ENCODE data around the gene TSPAN5.
"Not testable (repeated sequence)": the region's sequence is repeated elsewhere in the genome, so short reads cannot be mapped to it uniquely, and the experiment has no call there.

Gene TSPAN5

DNA sequence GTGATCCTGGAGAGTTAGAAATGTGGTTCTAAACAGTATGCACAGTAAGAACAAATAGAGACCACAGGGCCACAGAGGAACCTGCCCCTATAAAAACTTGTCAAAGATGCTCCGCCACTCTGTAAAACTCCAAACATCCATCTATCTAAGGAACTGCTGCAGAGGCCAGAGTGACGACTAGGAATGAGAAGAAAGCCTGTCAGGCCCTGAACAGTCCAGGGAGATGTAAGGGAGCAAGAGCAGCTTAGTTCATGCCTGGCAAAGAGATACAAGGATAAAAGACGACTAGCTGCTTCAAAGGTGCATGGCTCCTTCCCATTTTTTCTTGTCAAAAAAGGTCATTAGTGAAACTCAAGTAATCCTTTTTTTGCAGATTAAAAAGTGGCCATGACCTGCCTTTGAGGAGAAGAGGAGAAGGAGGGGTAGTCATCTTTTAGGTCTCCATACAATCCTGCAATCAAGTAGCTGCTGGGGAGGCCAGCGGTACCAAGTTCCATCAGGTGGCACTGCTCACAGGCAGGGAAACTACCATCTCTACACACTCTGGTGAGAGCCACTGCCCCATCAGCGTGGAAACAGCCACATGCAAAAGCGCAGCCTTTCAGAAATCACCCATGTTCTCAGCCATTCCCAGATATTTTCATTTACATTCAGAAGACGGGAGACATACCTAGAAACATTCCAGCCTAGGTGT lies 162.1 kb downstream of the TSPAN5 start:
- no peak for DNase-seq (ENCODE audit: low read depth)

DNA sequence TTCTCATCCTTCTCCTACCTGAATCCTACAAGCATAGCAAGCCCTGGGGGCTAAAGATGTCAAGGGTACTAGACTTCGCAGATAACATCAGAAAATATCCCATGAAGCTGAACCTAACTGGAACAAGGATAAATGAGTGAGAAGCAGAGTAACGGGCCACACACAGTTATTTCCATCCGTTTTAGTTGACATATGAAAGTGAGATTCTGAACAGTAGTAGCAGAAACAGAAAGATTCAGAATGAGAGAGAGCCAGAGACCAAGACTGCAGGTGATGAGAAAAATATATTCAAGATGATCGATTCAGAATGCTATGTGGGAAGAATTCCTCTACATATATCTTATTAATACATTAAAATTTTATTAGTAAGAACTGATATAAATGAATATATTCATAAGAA lies 165.1 kb downstream of the TSPAN5 start:
- DNase-seq (ENCODE audit: low read depth), result no peak

DNA sequence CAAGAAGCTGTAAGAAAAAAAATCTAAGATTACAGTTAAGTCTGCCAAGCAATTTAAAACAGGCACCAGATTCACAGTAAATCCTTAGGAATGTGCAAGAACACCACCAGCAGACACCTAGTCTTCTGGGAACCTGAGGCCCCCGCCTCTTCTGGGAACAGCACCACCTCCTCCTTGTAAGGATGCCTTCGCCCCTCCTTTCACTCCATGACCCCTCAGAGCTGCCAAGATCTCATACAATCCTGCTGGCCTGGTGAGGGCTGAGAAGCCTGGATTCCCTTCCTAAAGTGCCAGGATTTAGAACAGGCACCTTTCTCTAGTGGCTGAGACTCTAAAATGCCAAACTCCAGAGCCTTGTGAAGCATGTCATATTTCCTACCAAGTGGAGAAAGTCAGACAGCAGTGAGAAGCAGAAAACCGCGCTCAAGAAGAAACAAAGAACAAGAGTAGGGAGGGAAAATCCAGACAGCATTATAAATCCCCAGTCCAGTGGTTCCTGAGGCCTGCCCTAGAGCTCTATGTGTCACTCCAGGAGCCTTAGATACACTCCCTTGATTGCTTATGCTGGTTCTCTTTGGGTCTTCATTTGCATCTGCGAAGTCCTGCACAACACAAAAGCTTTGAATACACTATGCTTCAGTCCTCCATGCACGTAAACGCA lies 166.4 kb downstream of the TSPAN5 start:
- no peak for DNase-seq (ENCODE audit: low read depth)

DNA sequence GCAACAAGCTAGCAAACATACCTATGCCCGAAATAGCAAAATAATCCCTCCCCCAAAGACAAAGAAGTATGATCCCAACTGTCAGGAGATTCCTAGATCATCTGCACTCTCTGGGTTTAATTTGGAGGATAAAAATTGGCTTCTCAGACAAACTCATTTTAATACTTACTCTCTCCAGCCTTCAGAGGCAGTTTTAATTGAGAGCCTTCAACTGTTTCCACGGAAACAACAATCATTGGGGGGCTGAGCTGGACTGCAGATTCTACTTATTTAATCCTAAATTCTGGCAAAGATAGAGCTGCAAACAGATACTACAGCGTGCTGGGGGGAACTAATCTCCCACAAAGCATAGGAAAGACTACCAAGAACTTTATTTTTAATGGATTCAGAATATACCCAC lies 168.2 kb downstream of the TSPAN5 start:
- no peak for DNase-seq (ENCODE audit: low read depth)

DNA sequence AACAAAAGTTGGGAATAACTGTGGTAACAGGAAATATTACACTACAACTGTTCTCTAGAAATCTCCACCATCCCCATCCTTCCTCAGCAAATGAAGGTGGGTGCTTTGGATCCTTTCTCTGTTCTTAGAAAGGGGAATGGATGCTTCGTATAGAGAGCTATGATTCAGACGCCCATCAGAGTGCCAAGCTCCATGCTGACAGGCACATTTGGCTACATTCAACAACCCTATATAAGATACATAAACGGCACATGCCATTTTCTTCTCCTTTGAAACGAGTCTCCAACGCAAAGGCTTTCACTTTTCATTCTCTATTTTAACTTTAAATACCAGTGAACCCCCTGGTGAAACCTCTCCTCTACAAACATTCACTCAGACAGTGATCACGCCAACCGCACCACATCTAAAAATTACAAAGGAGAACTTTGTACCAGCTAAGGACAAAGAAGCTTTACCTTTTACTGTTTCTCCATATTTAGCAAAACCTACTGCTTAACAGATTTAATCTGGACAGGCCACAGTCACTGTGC lies 172.5 kb downstream of the TSPAN5 start:
- no peak for DNase-seq (ENCODE audit: low read depth)

DNA sequence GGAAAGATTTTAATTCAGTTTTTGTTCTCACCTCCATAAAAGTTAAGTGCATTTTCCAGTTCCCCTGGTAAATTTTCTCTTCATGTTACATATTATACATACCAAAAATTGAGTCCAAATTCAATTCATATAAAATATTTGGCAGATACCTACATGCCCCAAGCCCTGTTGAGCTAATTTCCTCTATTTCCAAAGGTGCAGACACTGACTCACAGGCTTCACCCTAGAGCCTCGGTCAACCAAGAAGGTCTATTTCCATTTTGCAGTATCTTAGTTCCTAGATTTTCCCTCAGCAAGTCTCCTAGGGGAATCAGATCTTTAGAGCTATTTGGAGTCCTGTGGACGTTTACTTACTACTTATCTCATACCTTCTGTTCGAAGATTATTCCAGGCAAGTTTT lies 174.4 kb downstream of the TSPAN5 start:
- no peak for DNase-seq (ENCODE audit: low read depth)

DNA sequence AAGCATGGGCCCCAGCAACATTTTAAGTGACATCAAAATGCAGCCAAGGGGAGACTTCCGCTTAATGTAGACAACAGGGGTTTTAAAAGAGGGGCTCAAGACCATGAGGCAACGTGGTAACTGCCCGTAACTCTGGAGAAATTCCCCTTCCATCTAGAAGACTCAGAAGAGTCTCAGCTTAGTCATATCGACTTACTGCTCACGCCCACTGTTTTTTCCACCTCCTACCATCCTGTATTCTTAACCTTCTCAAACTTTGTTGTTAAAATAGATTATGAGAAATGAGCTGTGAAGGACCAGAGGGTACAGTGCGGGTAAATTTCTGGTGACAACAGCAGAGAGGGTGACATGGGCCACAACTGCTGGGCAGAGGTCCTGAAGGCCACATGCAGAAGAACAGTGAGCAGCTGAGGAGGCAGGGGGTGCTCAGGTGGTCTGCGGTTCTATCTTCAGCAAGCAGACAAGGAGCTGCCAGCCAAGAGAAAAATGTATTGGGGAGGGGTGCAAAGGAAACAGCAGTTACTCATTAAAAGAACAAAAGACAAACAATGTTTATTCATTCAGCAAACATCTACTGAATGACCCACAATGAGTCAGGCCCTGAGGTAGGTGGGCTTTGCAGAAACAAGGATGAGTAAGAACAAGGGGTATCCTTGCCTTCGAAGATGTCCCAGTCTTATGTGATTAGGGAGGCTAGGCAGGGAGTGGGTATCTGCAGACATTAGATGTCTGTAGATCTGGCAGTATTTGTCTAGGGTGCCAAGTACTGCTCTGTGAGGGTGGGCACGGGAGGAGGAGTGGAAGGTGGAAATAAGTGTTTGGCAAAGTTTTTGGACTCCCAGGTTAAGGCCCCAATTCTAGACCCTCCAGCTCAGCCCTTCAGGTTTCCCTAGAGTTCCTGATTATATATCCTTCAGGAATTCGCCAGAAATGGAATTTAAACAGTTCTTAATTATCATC lies 175.3 kb downstream of the TSPAN5 start:
- DNase-seq (ENCODE audit: low read depth), result peak; percentile 3

DNA sequence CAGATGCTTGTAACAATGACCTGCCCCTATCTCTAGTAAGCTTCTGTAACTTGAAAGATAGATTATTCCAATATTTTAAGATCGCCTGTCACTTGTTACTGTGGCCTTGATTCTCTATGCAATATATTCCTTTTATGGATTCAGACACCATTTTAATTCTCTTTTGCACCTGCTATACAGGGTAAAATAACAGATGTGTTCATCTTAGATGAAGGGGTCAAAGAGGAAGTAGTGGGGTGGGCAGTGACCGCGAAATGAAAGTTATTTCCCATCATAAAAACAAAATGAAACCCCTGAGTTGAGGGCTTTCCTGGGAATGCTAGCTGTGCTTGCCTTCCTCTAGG lies 175.9 kb downstream of the TSPAN5 start:
- no peak for DNase-seq (ENCODE audit: low read depth)

DNA sequence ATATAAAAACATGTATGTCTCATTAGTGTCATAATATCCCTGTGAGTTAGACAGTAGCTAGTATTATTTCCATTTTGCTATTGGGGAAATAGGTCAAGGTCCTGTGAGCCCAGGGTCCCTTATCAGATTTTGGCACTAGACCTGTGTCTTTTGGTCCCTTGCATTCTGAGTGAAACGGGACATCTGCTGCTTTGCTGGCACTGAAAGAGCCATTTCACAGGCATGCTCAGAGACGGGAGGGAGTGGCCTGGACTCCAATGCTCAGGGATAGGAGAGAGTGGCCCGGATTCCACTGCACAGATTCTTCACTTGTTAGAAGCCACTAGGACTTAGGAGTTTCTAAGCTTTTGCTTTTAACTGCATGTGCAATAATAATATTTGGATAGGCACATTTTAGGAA lies 177.2 kb downstream of the TSPAN5 start:
- DNase-seq (ENCODE audit: low read depth), result no peak

DNA sequence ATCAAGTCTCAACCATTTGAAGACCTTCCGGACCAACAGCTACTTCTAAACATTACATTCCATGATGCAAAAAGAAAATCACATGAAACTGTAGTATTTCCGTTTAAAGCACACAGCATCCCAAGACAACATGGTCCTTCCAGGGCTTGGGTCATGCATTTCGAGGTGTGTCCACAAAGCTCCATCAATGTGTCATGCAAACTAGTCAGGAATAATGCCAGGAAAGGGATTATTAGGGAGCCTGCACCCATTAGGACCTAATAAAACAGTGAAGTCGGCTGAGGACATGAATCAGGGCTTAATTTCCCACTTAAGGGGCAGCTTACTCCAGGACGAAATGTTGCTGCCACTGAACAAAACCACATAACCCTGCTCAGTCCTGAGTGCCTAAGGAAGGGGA lies 177.9 kb downstream of the TSPAN5 start:
- DNase-seq (ENCODE audit: low read depth), result no peak

DNA sequence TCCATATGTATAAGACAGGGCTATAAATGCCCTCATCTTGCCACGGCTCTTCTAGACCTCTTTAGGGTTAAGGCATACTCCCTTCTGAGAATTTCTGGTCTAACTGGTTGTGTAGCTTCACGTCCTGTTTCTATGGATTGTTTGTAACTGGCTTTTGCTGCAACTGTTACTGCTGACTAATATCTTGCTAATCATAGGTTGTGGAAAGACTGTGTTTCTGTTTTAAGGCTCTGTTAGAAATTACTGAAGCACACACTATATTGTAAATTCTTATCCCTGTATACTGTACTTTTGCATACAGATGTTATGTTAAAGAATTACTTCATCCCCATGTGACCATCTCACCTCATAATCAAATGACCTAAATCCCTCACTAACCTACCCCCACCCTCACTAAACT lies 178.8 kb downstream of the TSPAN5 start:
- not testable (repeated sequence) for DNase-seq (ENCODE audit: low read depth)

DNA sequence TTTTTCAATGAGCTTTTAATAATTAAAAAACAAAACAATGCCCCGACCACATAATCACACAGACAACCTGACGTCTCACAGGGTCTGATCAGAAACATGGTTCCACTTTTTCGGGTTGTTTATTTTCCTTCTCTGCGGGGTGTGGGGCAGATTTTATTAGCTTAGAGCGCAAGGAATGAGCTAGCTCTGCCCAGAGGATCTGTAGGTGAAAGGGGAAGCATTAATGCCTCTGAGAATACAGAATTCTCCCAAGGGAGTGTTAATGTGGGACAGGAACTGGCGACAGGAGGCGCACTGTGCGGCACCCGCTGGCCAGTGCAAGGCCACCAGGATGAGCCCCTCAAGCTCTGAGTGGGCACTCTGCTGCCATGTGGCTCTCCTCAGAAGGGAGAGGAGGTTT lies 181.5 kb downstream of the TSPAN5 start:
- no peak for DNase-seq (ENCODE audit: low read depth)

DNA sequence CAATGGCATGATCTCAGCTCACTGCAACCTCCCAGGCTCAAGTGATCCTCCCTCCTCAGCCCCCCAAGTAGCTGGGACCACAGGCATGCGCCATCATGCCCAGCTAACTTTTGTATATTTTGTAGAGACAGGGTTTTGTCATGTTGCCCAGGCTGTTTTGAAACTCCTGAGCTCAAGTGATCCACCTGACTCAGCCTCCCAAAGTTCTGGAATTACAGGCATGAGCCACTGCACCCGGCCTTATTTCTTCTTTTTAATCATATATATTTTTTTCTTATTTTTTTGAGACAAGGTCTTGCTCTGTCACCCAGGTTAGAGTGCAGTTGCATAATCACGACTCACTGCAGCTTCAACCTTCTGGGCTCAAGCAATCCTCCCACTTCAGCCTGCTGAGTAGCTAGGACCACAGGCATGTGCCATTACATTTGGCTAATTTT lies 184.0 kb downstream of the TSPAN5 start:
- DNase-seq (ENCODE audit: low read depth), result no peak

DNA sequence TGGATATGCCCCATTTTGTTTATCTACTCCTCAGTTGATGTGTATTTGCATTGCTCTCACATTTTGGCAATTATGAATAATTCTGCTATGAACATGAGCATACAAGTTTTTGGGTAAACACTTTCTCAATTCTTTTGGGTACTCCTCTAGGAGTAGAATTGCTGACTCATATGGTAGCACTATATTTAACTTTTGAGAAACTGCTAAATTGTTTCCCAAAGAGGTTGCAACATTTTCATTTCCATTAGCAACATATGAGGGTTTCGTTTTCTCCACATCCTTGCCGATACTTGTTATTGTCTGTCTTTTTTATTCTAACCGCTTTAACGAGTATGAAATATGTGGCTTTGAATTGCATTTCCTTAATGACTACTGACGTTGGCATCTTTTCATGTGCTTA lies 185.4 kb downstream of the TSPAN5 start:
- no peak for DNase-seq (ENCODE audit: low read depth)

DNA sequence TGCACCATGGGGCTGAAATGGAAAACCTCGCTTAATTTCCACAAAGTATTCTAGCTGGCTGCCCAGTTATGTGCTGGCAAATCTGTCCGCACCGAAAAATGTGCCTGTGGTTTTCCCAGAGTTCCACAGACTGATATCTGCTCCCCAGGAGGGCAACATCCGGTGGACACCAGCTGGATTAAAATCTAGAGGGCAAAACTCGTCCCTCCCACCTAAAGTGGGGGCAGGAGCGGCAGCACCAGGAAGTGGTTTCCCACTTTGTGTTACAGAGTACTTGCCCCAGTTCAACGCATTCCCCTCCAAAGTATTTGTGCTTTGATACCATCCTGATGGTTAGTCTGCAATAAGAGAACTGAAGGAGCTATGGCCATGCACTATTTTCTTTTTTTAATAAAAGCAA lies 187.6 kb downstream of the TSPAN5 start:
- no peak for DNase-seq (ENCODE audit: low read depth)

DNA sequence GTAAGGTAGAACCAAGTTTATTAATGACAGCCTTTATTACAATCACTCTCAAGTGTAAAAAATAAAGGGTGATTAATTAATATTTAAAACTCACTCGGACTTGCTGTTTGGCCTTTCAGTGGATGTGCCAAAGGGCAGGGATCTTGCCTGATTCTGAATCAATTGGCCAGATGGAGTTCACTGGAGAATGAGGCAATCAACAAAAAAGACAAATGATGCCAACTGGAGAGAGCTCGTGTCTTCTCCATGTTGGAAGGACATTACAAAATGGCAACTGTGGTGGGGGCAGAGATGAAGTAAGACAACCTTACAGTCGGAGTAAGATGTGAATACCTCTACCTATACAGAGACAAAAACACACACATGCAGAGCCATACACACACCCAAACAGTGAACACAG lies 188.0 kb downstream of the TSPAN5 start:
- DNase-seq (ENCODE audit: low read depth), result no peak

DNA sequence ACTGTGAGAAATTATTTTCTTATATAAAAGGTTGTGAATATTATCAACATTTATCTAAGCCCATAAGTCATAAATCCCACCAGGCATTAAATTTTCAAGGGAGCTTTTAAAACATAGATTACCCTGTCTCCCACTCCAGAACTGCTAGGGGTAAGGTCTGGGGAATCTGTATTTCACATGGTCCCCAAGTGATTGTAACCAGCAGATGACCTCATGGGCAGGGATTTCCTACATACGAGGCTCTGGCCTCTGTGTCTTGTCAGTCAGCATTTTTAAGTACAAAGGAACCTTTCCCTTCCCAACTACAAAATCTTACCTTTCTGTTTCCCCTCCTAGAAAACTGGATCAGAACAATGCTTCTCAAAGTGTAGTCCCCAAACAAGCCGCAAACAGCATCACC lies 188.6 kb downstream of the TSPAN5 start:
- no peak for DNase-seq (ENCODE audit: low read depth)

DNA sequence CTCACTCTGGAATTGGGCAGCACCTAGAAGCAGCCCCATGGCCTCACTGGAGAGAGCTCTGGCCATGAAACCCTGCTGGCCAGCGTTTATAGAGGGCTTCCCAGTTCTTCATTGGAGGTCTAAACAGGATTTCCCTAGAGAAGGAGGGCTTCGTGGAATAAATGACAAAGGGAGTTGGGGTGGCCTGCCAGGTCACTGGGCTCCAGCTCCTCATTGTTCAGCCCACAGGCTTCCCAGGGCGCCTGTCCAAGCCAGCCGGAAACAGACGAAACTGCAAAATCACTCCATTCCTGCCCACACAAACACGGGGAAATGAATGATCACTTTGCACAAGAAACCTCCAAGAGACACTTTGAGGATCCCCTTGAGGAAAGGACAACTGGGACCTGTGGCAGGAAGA lies 189.7 kb downstream of the TSPAN5 start:
- no peak for DNase-seq (ENCODE audit: low read depth)

DNA sequence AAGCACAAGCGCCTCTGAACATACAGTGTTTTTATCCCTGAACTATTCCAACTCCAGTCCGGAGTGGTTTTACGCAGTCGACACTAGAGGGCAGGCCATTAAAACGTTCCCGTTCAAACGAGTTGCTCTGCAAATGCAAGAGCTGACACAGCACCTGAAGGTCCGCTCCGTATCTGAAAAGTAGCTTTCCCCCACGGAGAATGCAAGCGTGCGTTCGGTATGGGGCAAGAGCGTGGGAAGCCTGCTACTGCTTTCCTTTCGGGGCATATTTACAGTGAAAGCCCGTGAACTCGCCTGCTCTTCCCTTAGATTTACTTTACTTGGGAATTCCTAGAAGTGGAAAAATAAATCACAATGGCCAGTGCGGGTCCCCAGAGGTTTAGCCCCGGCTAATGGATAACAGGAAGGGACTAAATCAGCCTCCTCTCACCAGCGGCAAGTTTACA lies 190.8 kb downstream of the TSPAN5 start:
- peak; percentile 40 for DNase-seq (ENCODE audit: low read depth)

DNA sequence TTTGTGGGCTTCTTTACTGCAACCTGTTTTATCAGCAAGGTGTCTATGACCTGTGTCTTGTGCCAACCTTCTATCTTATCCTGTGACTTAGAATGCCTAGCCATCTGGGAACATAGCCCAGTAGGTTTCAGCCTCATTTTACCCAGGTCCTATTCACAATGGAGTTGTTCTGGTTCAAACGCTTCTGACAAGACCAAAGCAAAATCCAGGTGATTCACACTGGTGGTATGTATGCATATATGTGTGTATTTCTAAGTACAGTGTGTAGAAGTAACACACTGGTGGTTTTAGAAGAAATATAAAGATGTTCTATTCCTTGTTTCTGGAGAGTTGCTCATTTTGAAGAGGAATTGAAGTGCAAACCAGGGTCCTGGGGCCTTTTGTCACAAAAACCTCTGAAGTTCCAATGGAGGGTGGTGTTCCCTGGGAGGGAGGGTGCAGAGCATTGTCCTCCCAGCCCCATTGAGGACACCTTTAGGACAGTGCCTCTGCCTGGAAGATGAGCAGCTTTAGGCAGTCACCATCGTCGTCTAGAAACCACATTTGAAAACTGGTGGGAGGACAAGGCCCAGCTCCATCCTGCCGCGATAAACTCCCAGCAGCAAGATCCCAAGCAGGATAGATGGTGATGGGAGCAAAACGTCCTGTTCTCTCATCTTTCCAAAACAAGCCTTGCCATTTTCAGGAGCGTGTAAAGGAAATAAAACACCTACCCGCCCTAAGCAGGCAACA lies 191.4 kb downstream of the TSPAN5 start:
- DNase-seq (ENCODE audit: low read depth), result no peak

DNA sequence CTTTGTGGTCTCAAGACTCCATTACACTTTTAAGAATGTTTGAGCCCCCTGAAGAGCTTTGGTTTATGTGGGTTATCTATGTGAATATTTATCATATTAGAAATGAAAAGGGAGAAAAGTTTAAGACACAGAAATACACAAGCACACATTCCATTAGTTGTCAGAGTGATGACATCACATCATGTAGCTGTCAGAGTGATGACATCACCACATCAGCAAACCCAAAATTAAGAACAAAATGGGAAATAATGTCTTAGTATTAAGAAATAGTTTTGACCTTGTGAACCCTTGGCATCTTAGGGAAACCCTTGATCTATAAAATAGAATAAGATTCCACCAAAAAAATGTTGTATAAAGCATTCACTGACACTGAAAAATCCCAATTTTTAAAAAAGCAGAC lies 195.9 kb downstream of the TSPAN5 start:
- DNase-seq (ENCODE audit: low read depth), result no peak

All from stimulated activated CD8-positive, alpha-beta memory T cell treated with anti-CD3 and anti-CD28 coated beads, Interleukin-4, amount 100 ng/mL, for 24 hours (primary cell).